Neuronal stem cell (in vitro differentiated cells): ENCODE measurements around the gene SMARCA2.

ENCODE experiments used
- DNase-seq: peaks from one replicate; pipeline ENCODE4 v3.0.0-alpha.2; 2013; ENCODE audit warnings: low spot score
- H2AFZ ChIP-seq: one replicate; pipeline ENCODE4 v1.6.1; 2013; ENCODE audit warnings: mild to moderate bottlenecking, low read length, inconsistent platforms
- H2AK5ac ChIP-seq: 2 replicates; pipeline ENCODE4 v1.6.1; 2013; ENCODE audit warnings: low read depth, mild to moderate bottlenecking, inconsistent platforms, low read length, moderate library complexity, mixed read lengths
- H2BK120ac ChIP-seq: 2 replicates; pipeline ENCODE4 v1.6.1; 2013; ENCODE audit warnings: low read depth, mild to moderate bottlenecking, inconsistent platforms, low read length, moderate library complexity, mixed read lengths
- H2BK12ac ChIP-seq: one replicate; pipeline ENCODE4 v1.6.1; 2013; ENCODE audit warnings: low read length, inconsistent platforms
- H2BK15ac ChIP-seq: 2 replicates; pipeline ENCODE4 v1.6.1; 2013; ENCODE audit warnings: mild to moderate bottlenecking, low read length, inconsistent platforms, mixed read lengths
- H2BK5ac ChIP-seq: one replicate; pipeline ENCODE4 v1.6.1; 2013; ENCODE audit warnings: inconsistent platforms, mild to moderate bottlenecking, low read length, moderate library complexity
- H3K14ac ChIP-seq: one replicate; pipeline ENCODE4 v1.6.1; 2013; ENCODE audit warnings: low read length, inconsistent platforms
- H3K18ac ChIP-seq: 2 replicates; pipeline ENCODE4 v1.6.1; 2013; ENCODE audit warnings: low read length, inconsistent platforms
- H3K23ac ChIP-seq: 2 replicates; pipeline ENCODE4 v1.6.1; 2013; ENCODE audit warnings: low read depth, mild to moderate bottlenecking, mixed read lengths, low read length, inconsistent platforms; ENCODE audit not compliant: poor library complexity
- H3K27ac ChIP-seq: replicated peaks from 3 replicates; pipeline ENCODE4 v1.5.1; 2013; ENCODE audit warnings: low read length, inconsistent platforms
- H3K27me3 ChIP-seq, 3 experiments: 2 replicates each; pipeline ENCODE4 v1.6.1; 2013; ENCODE audit warnings: low read length in 3 of 3, mild to moderate bottlenecking in 2 of 3, inconsistent platforms in 1 of 3, low read depth in 1 of 3, mixed read lengths in 1 of 3, moderate library complexity in 1 of 3; ENCODE audit not compliant: control insufficient read depth in 3 of 3, insufficient read depth in 3 of 3
- H3K36me3 ChIP-seq, 2 donors: replicated peaks in 1 of 2; 2 replicates each; pipeline ENCODE4 v1.6.1; 2013; ENCODE audit warnings: low read length in 2 of 2; ENCODE audit not compliant: control insufficient read depth in 2 of 2, insufficient read depth in 2 of 2
- H3K4ac ChIP-seq: 2 replicates; pipeline ENCODE4 v1.6.1; 2013; ENCODE audit warnings: inconsistent platforms, mild to moderate bottlenecking, low read length, moderate library complexity
- H3K4me1 ChIP-seq, 2 donors: 1 replicate in 1 of 2; 2 replicates in 1 of 2; pipeline ENCODE4 v1.6.1; 2013; ENCODE audit warnings: low read length in 2 of 2, low read depth in 1 of 2; ENCODE audit not compliant: control insufficient read depth in 2 of 2, insufficient read depth in 1 of 2
- H3K4me2 ChIP-seq: one replicate; pipeline ENCODE4 v1.6.1; 2013; ENCODE audit warnings: mild to moderate bottlenecking, low read length, inconsistent platforms; ENCODE audit not compliant: insufficient read depth, poor library complexity, severe bottlenecking
- H3K4me3 ChIP-seq, 2 donors: 2 replicates each; pipeline ENCODE4 v1.5.1; 2013; ENCODE audit warnings: low read length in 2 of 2, mild to moderate bottlenecking in 2 of 2, inconsistent platforms in 1 of 2, moderate library complexity in 1 of 2
- H3K79me1 ChIP-seq: one replicate; pipeline ENCODE4 v1.6.1; 2013; ENCODE audit warnings: low read depth, mild to moderate bottlenecking, inconsistent platforms, low read length, moderate library complexity
- H3K9ac ChIP-seq: one replicate; pipeline ENCODE4 v1.6.1; 2013; ENCODE audit warnings: mild to moderate bottlenecking, low read depth, low read length, inconsistent platforms; ENCODE audit not compliant: poor library complexity
- H3K9me3 ChIP-seq, 2 donors: replicated peaks in 1 of 2; 2 replicates each; pipeline versions ENCODE3 to v1.6.1; 2013; ENCODE audit warnings: low read length in 2 of 2, mild to moderate bottlenecking in 2 of 2, inconsistent platforms in 1 of 2, low read depth in 1 of 2, mixed read lengths in 1 of 2, moderate library complexity in 1 of 2; ENCODE audit not compliant: control insufficient read depth in 2 of 2, insufficient read depth in 1 of 2
- H4K8ac ChIP-seq: one replicate; pipeline ENCODE4 v1.6.1; 2013; ENCODE audit warnings: low read depth, mild to moderate bottlenecking, inconsistent platforms, low read length, moderate library complexity
- H4K91ac ChIP-seq: one replicate; pipeline ENCODE4 v1.6.1; 2013; ENCODE audit warnings: low read length, low read depth, mild to moderate bottlenecking, inconsistent platforms; ENCODE audit not compliant: poor library complexity
- WGBS, 2 donors: extraction: QIAGEN DNeasy Blood & Tissue Kit; methylation state at CpG; one replicate each; pipeline ENCODE4 v1.1.7; 2013; ENCODE audit warnings: missing lambda C conversion rate in 2 of 2, mixed read lengths in 1 of 2; ENCODE audit not compliant: insufficient read length in 2 of 2, insufficient replicate concordance in 1 of 2; ENCODE audit errors: extremely low coverage in 2 of 2; 5-methylcytosine and 5-hydroxymethylcytosine counted together

Gene SMARCA2

DNA sequence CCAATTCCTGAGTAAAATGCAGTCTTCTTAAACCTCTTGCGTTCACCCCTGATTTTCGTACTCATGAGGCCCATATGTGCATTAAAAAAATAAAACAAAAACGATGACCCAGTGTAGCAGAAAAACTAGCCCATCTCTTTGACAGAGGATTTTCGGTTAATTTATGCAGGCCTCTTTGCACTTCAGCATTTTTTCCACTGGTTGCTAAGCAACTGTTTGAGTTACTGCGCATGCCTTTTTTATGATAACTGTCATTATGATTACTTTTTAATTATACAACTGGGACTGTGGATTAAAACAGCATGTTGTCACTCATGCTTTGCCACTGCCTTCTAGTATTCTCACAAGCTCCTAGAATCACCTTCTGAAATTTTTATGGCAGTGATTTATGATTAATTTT is 165.0 kb downstream of the SMARCA2 start:
- Histone ChIP-seq H2BK12ac (no peak overlapping the region), H3K27me3 (no peaks in the 10 kb centered on the region), H3K4me2 (no peak overlapping the region), H2AFZ (peak overlapping the region; percentile 53), H3K4me3 (no peak overlapping the region), H3K79me1 (no peaks in the 10 kb centered on the region), H3K36me3 (no peaks in the 10 kb centered on the region), H2BK5ac (no peak overlapping the region), H3K14ac (no peak overlapping the region), H4K91ac (no peak overlapping the region), H2BK15ac (no peak overlapping the region), H3K27ac (no peak overlapping the region), H3K9me3 (peaks cover 0 to 2% of the 10 kb centered on the region in 2 donors), H3K9ac (no peak overlapping the region), H3K23ac (no peak overlapping the region), H2AK5ac (no peak overlapping the region), H3K18ac (no peak overlapping the region), H4K8ac (no peak overlapping the region), H2BK120ac (no peak overlapping the region), H3K4me1 (peaks cover 12 to 18% of the 10 kb centered on the region in 2 donors), H3K4ac (no peak overlapping the region)
- no peak for DNase-seq
- no CpG with 5 or more reads among the region's 5 CpGs for WGBS, 2 donors

DNA sequence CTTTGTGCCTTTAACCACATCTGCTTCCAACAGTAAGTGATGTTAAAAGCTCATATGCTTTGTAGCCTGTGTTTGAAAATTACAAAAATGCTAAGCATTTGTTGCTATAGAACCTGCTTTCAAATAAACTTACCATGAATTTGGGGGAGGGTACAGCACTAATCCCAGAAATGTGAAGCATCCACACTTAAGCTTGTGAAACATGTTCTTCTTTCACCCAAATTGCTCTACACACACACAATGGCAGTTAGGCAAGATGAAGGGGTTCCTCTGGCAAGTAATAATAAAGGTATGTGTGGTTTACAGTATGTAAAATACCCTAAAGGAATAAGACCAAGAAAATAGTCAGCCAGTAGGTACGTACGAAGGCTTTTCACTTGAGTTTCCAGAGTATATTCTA is 165.6 kb downstream of the SMARCA2 start:
- Histone ChIP-seq H3K4me3 (no peak overlapping the region), H4K91ac (no peak overlapping the region), H2BK120ac (no peak overlapping the region), H3K4ac (no peak overlapping the region), H3K23ac (no peak overlapping the region), H3K9me3 (peaks cover 0 to 2% of the 10 kb centered on the region in 2 donors), H3K18ac (no peak overlapping the region), H2AFZ (peak overlapping the region; percentile 53), H3K4me1 (peaks cover 12 to 18% of the 10 kb centered on the region in 2 donors), H3K36me3 (no peaks in the 10 kb centered on the region), H2AK5ac (no peak overlapping the region), H2BK15ac (no peak overlapping the region), H2BK5ac (no peak overlapping the region), H3K27me3 (no peaks in the 10 kb centered on the region), H3K14ac (no peak overlapping the region), H3K9ac (no peak overlapping the region), H3K4me2 (no peak overlapping the region), H4K8ac (no peak overlapping the region), H3K27ac (no peak overlapping the region), H3K79me1 (no peaks in the 10 kb centered on the region), H2BK12ac (no peak overlapping the region)
- no CpG with 5 or more reads among the region's 2 CpGs for WGBS, 2 donors
- DNase-seq, result no peak

DNA sequence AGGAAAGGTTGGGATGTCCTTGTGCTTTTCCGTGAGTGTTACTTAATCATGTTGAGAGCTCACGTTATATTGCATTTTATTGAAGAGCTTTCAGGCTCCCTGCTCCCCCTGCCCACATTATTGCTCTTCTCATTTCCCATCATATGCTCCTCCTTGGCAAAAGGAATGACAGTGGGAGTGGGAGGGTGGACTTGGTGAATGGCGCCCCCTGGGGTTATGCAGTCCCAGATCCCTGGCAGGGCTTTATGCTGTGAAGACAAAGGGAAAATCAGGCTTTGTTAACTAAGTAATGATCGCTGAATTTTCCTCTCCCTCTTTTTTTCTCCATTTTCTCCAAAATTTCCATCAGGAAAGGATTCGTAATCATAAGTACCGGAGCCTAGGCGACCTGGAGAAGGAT is 166.6 kb downstream of the SMARCA2 start:
- no peak overlapping the region for H4K91ac ChIP-seq
- H2AFZ ChIP-seq, result peak overlapping the region; percentile 32
- H3K4me1 ChIP-seq, result peaks cover 12 to 18% of the 10 kb centered on the region in 2 donors
- no peak overlapping the region for H3K14ac ChIP-seq
- H3K9ac ChIP-seq, result no peak overlapping the region
- peaks cover 0 to 2% of the 10 kb centered on the region in 2 donors for H3K9me3 ChIP-seq
- no peak overlapping the region for H4K8ac ChIP-seq
- H2BK15ac ChIP-seq, result no peak overlapping the region
- no peak overlapping the region for H3K23ac ChIP-seq
- peak; percentile 46 for DNase-seq
- H3K79me1 ChIP-seq, result no peaks in the 10 kb centered on the region
- H2AK5ac ChIP-seq, result no peak overlapping the region
- H3K18ac ChIP-seq, result no peak overlapping the region
- no peaks in the 10 kb centered on the region for H3K27me3 ChIP-seq
- no peak overlapping the region for H3K27ac ChIP-seq
- no peak overlapping the region for H2BK120ac ChIP-seq
- no peak overlapping the region for H2BK5ac ChIP-seq
- H3K4me3 ChIP-seq, result no peak overlapping the region
- H3K4ac ChIP-seq, result no peak overlapping the region
- H2BK12ac ChIP-seq, result no peak overlapping the region
- no peak overlapping the region for H3K4me2 ChIP-seq
- WGBS, 2 donors, result no CpG with 5 or more reads among the region's 7 CpGs
- H3K36me3 ChIP-seq, result peaks cover 0 to 6% of the 10 kb centered on the region in 2 donors

DNA sequence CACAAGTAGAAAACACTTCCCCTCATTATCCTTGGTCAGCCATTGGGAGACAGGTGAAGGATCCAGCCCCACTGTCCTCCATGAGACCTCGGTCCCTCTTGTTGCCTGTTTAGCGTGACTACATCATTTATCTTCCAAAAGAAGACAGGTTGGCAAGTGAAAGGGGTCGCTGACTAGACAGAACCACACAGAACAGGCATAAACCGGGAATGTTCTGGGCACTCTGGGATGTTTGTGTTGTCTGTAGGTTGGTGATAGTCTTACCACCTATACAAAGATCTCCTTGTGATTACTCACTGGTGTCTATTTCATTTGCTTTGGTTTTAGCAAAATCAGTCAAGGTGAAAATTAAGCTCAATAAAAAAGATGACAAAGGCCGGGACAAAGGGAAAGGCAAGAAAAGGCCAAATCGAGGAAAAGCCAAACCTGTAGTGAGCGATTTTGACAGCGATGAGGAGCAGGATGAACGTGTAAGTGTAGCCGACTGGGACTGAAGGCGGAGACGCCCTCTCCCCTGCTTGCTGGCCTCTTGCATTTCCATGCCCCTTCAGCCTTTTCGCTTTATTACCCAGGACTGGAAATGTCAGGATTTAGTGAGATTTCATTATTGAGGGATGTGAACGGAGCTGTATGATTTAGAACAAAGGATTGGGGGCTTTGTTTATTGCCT is 175.9 kb downstream of the SMARCA2 start:
- no peak for DNase-seq
- Histone ChIP-seq H3K23ac (no peak overlapping the region), H3K14ac (no peak overlapping the region), H2AK5ac (no peak overlapping the region), H3K4ac (no peak overlapping the region), H3K27ac (no peak overlapping the region), H2BK12ac (no peak overlapping the region), H3K9me3 (no peaks in the 10 kb centered on the region), H3K4me2 (no peak overlapping the region), H4K91ac (no peak overlapping the region), H2BK15ac (no peak overlapping the region), H3K36me3 (peaks cover 0 to 6% of the 10 kb centered on the region in 2 donors), H2BK5ac (no peak overlapping the region), H3K4me1 (no peaks in the 10 kb centered on the region), H3K9ac (no peak overlapping the region), H2AFZ (no peak overlapping the region), H3K4me3 (no peak overlapping the region), H2BK120ac (no peak overlapping the region), H3K79me1 (no peaks in the 10 kb centered on the region), H3K18ac (no peak overlapping the region), H4K8ac (no peak overlapping the region), H3K27me3 (no peaks in the 10 kb centered on the region)
- WGBS, 2 donors, result no CpG with 5 or more reads among the region's 14 CpGs
